ENCODE results near the gene PVALEF. TPM values are rescaled to one million over a fixed set of nuclear protein-coding genes. Genes with fewer than 3 reads are reported as not detected.

Gene PVALEF
- total RNA-seq, 4 donors from 2014 or later: not detected

DNA sequence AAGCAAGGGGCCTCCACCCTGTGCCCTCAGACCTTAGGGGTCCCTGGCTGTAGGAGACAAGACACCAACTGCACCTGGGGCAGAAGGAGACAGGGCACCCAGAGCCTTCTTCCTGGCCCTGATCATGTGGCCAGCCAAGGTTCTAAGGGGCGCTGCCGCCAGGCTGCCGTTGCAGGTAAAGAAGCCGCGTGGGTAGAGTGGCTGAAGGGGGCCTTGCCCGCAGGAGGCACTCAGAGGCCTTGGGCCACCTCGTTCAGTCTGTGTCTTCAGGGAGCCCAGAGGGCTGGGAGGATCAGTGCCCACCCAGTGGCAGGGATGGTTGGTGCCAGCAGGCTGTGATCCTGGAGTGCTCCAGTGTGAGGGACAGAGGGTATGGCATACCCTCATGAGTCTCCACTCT lies 2.3 kb downstream of the PVALEF start:
- TF ChIP-seq, protein P1, sequence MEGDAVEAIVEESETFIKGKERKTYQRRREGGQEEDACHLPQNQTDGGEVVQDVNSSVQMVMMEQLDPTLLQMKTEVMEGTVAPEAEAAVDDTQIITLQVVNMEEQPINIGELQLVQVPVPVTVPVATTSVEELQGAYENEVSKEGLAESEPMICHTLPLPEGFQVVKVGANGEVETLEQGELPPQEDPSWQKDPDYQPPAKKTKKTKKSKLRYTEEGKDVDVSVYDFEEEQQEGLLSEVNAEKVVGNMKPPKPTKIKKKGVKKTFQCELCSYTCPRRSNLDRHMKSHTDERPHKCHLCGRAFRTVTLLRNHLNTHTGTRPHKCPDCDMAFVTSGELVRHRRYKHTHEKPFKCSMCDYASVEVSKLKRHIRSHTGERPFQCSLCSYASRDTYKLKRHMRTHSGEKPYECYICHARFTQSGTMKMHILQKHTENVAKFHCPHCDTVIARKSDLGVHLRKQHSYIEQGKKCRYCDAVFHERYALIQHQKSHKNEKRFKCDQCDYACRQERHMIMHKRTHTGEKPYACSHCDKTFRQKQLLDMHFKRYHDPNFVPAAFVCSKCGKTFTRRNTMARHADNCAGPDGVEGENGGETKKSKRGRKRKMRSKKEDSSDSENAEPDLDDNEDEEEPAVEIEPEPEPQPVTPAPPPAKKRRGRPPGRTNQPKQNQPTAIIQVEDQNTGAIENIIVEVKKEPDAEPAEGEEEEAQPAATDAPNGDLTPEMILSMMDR (IDR thresholded peaks at IDR 0.05): no peak
- ATAC-seq (ENCODE audit: low FRiP score) (no peak), DNase-seq (ENCODE audit: low spot score) (no peak)

DNA sequence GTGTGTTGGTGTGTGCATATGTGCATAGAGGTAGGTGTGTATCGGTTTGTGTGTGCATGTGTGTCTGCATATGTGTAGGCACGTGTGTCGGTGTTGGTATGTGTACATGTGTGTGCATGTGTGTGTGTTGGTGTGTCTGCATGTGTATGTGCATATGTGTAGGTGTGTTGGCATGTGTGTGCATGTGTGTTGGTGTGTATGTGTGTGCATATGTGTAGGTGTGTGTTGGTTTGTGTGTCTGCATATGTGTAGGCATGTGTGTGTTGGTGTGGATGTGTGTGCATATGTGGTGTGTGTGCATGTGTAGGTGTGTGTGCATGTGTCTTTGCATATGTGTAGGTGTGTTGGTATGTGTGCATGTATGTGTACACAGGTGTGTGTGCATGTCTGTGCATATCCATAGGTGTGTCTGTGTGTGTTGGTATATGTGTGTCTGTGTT lies 4.6 kb downstream of the PVALEF start:
- no peak for ATAC-seq (ENCODE audit: low FRiP score)
- DNase-seq (ENCODE audit: low spot score): no peak
- TF ChIP-seq, protein P1 (IDR thresholded peaks at IDR 0.05): no peak

DNA sequence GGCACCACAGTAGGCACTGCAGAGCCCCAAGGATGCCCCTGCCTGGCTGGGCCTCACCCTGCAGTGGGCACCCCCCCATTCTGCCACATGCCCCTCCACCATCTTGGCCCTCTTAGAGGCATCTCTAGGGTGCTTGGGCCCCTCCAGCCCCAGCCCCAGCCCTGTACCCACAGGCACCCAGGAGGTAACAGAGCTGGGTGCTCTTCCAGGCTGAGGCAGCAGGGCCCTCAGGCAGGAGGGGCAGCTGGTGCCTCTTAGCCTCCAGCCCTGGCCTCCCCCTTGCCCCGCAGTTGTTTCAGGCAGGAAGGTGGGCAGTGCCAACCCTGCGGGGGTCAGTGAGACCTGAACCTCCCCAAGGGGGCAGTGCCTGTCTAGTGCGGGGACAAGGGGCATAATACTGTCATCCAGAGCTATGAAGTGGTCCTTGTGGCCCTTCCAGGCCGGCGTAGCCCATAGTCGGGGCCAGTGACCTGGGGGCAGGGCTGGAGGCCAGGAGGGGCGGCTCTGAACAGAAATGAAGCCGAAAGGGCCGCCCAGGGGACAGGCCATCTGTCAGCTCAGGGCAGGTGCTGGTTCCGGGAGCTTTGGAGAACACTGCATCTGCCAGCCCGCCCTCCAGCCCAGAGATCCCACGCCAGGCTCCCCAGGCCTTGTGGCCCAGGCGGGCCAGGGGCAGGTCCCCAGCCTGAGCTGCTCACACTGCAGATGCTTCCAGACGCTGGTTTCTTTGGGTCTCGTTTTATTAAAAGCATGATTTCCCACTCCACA lies 5.6 kb downstream of the PVALEF start:
- ATAC-seq (ENCODE audit: low FRiP score) (no peak), DNase-seq (ENCODE audit: low spot score) (no peak)
- TF ChIP-seq, protein P1 (IDR thresholded peaks at IDR 0.05): no peak

DNA sequence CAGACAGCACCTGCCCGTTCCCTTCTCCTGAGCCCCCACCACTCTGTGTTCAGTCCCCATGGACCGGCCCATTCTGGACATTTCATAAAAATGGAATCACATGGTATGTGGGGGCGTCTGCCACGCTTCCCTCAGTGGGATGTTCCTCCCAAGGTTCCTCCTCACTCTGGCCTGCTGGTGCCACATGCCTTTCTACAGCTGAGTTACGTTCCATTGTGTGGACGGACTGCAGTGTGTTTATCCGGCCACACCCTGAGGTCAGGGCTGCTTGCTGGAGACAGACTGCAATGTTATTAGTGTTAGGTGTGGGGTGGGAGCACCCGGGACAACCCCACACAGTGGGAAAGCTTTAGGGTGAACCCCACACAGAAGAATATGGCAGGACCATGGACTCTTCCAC lies 6.6 kb downstream of the PVALEF start:
- ATAC-seq (ENCODE audit: low FRiP score) (no peak), DNase-seq (ENCODE audit: low spot score) (no peak)
- TF ChIP-seq, protein P1 (IDR thresholded peaks at IDR 0.05): no peak

DNA sequence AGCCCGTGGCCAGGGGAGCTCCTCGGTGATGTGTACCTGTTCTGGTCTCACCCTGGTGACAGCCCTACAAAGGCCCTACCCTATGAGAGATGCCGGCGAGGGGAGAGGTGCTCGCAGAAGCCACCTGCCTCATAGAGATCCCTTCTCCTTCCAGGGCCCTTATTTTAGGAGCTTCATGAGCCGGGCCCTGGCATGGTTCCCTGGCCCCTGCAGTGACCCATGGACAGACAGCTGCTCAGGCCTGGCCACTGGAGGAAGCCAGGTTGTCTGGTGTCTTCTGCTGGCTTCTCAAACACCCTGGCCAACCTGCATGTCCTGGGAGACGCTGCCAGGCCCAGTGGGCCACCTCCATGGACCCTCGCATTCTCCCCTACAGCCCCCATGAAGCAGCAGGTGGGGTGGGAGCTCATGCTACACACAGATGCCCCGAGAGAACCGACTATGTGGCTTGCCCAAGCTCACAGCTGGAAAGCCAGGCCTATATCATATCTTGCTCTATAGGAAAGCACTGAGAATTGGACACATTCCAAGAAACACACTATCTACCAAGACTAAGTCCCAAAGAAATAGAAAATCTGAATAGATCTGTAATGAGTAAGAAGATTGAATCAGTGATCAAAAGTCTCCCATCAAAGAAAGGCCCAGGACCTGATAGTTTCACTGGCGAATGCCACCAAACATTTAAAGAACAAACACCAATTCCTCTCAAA lies 7.9 kb downstream of the PVALEF start:
- no peak for ATAC-seq (ENCODE audit: low FRiP score)
- no peak for DNase-seq (ENCODE audit: low spot score)
- TF ChIP-seq, protein P1 (IDR thresholded peaks at IDR 0.05): no peak

DNA sequence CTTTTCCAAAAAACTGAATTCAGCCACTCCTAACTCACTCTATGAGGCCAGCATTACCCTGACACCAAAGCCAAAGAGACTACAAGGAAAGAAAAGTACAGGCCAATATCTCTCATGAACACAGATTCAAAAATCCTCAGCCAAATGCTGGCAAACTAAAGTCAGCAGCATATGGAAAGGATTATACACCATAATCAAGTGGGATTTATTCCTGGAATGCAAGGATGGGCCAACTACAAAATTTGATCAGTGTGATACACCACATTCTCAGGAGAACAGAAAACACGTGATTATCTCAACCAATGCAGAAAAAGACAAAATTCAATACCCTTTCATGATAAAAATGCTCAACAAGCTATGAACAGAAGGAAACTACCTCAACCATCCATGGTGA lies 8.5 kb downstream of the PVALEF start:
- no peak for DNase-seq (ENCODE audit: low spot score)
- TF ChIP-seq, protein P1 (IDR thresholded peaks at IDR 0.05): no peak
- no peak for ATAC-seq (ENCODE audit: low FRiP score)
